ENCODE results near the gene METTL16. TPM values are rescaled to one million over a fixed set of nuclear protein-coding genes. Genes with fewer than 3 reads are reported as not detected.

METTL16 gene
- total RNA-seq, 1 experiment from 2014 or later, result 29.9 TPM

GRCh38 chr17:2371183-2372130 is 140.2 kb downstream of the METTL16 start:
- Histone ChIP-seq H3K4me3 (no peak overlapping the region), H3K27me3 (no peaks in the 10 kb centered on the region), H3K4me1 (no peaks in the 10 kb centered on the region), H3K36me3 (no peaks in the 10 kb centered on the region), H3K9me3 (replicated peaks) (no peaks in the 10 kb centered on the region), H3K27ac (no peak overlapping the region)
- DNase-seq, result no peak

- Histone ChIP-seq H3K27ac (no peak overlapping the region), H3K4me1 (no peaks in the 10 kb centered on the region), H3K36me3 (no peaks in the 10 kb centered on the region), H3K27me3 (no peaks in the 10 kb centered on the region), H3K4me3 (no peak overlapping the region), H3K9me3 (replicated peaks) (no peaks in the 10 kb centered on the region)
- DNase-seq, result no peak
Observed at GRCh38 chr17:2370211-2370589, 141.5 kb downstream of the METTL16 start.

DNA sequence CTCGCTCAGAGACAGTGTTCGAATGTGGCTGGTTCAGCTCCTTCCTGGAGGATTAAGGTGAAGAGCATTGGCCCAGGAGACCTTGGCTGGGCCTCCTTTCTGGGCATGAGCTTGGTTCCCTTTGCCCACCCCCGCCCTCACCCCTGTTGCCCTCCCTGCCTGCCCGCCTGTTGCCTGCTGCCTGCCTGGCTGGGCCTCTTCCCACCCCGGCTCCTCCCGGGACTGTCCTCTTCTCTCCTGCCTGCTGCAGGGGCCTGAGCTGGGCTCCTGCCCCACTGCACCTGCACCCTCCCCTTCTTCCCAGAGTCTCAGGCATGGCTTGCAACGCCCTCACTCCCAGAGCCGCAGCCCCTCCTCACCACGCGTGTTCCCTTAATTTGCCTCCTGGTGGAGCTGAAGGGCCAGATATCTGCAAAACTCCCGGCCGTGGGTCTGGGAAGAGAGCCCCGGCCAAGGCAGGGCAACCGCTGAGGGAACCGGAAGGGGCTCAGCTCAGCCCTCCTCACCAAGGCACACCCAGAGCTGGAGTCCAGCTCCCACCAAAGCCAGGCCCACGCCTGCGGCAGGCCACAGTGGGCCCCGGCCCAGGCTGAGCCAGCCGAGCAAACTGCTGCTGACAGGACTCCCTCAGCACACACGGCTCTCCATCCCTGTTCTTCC is 142.0 kb downstream of the METTL16 start:
- H3K27ac ChIP-seq, result no peak overlapping the region
- H3K4me1 ChIP-seq, result no peaks in the 10 kb centered on the region
- DNase-seq, result no peak
- no peaks in the 10 kb centered on the region for H3K9me3 ChIP-seq (replicated peaks)
- no peaks in the 10 kb centered on the region for H3K36me3 ChIP-seq
- H3K27me3 ChIP-seq, result no peaks in the 10 kb centered on the region
- no peak overlapping the region for H3K4me3 ChIP-seq

- H3K27me3 ChIP-seq, result no peaks in the 10 kb centered on the region
- H3K4me3 ChIP-seq, result no peak overlapping the region
- no peak for DNase-seq
- H3K9me3 ChIP-seq (replicated peaks), result no peaks in the 10 kb centered on the region
- H3K27ac ChIP-seq, result no peak overlapping the region
- no peaks in the 10 kb centered on the region for H3K4me1 ChIP-seq
- H3K36me3 ChIP-seq, result no peaks in the 10 kb centered on the region
Observed at GRCh38 chr17:2369039-2369438, 142.6 kb downstream of the METTL16 start.

GRCh38 chr17:2368359-2368758 is 143.3 kb downstream of the METTL16 start:
- Histone ChIP-seq H3K36me3 (no peaks in the 10 kb centered on the region), H3K4me3 (no peak overlapping the region), H3K27ac (no peak overlapping the region), H3K4me1 (no peaks in the 10 kb centered on the region), H3K27me3 (no peaks in the 10 kb centered on the region), H3K9me3 (replicated peaks) (no peaks in the 10 kb centered on the region)
- DNase-seq, result no peak

- H3K27me3 ChIP-seq, result no peaks in the 10 kb centered on the region
- H3K36me3 ChIP-seq, result no peaks in the 10 kb centered on the region
- H3K4me3 ChIP-seq, result no peak overlapping the region
- no peak for DNase-seq
- no peaks in the 10 kb centered on the region for H3K9me3 ChIP-seq (replicated peaks)
- H3K4me1 ChIP-seq, result no peaks in the 10 kb centered on the region
- no peak overlapping the region for H3K27ac ChIP-seq
Observed at GRCh38 chr17:2366747-2367494, 144.8 kb downstream of the METTL16 start.

Other genes with a start within 250 kb of the METTL16 start
- 10.5 and 13.0 TPM in 2 replicates for gene SMG6, start 208.1 kb downstream of the METTL16 start, total RNA-seq (2014; rRNA removed; shearing (Covaris generic))
- gene SRR, start 207.9 kb downstream of the METTL16 start, total RNA-seq (2014; rRNA removed; shearing (Covaris generic)), result 6.3 and 8.7 TPM in 2 replicates
- gene TSR1, start 175.4 kb downstream of the METTL16 start, total RNA-seq (2014; rRNA removed; shearing (Covaris generic)), result 31.9 and 33.6 TPM in 2 replicates
- 10.6 and 12.0 TPM in 2 replicates for gene SGSM2, start 174.4 kb downstream of the METTL16 start, total RNA-seq (2014; rRNA removed; shearing (Covaris generic))
- gene MNT, start 110.8 kb downstream of the METTL16 start, total RNA-seq (2014; rRNA removed; shearing (Covaris generic)), result 8.7 and 10.1 TPM in 2 replicates
- 49.6 and 60.6 TPM in 2 replicates for gene PAFAH1B1, start 81.8 kb upstream of the METTL16 start, total RNA-seq (2014; rRNA removed; shearing (Covaris generic))
- 33.9 and 42.5 TPM in 2 replicates for gene CLUH, start 199.9 kb upstream of the METTL16 start, total RNA-seq (2014; rRNA removed; shearing (Covaris generic))
- gene CCDC92B, start 237.8 kb upstream of the METTL16 start, total RNA-seq (2014; rRNA removed; shearing (Covaris generic)), result not detected in 2 replicates